GM23338 (cell line): Measurements from ENCODE around the gene LDAF1.

ENCODE experiments used
- EZH2 ChIP-seq: fragments of 200-600 bp; sonication (generic); IDR thresholded peaks from one replicate; pipeline ENCODE4 v1.8.0; 2017; ENCODE audit warnings: antibody characterized with exemption, mild to moderate bottlenecking, low read depth; ENCODE audit not compliant: unreplicated experiment
- JUNB ChIP-seq: IDR thresholded peaks from one replicate; pipeline ENCODE4 v1.6.1; 2016; ENCODE audit warnings: antibody characterized with exemption; ENCODE audit not compliant: unreplicated experiment
- POLR2AphosphoS5 ChIP-seq: IDR thresholded peaks from 2 replicates; pipeline ENCODE4 v1.6.1; 2016; ENCODE audit warnings: antibody characterized with exemption, low read depth
- TF ChIP-seq, protein P1 (sequence below), 2 experiments: fragments of 200-600 bp in 1 of 2; sonication (generic) in 1 of 2; conservative IDR thresholded peaks; 2 replicates each; pipeline versions ENCODE4 v1.5.1 to v1.6.1; 2016 to 2017; ENCODE audit warnings: antibody characterized with exemption in 2 of 2, low read depth in 2 of 2, mild to moderate bottlenecking in 2 of 2, moderate library complexity in 1 of 2

DNA sequence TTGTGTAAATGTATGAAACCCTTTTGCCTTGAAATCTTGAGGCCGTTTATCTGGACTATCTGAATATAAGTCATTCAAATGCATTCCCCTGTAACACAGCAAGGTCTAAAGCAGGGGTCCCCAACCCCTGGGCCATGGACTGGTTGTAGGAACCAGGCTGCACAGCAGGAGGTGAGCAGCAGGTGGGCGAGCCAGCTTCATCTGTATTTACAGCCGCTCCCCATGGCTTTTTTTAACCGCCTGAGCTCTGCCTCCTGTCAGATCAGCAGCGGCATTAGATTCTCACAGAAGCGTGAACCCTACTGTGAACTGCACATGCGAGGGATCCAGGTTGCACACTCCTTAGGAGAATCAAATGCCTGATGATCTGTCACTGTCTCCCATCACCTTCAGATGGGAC lies 32.0 kb upstream of the LDAF1 start:
- TF ChIP-seq POLR2AphosphoS5 (no peak), JUNB (no peak), EZH2 (no peak)
- TF ChIP-seq, protein P1, sequence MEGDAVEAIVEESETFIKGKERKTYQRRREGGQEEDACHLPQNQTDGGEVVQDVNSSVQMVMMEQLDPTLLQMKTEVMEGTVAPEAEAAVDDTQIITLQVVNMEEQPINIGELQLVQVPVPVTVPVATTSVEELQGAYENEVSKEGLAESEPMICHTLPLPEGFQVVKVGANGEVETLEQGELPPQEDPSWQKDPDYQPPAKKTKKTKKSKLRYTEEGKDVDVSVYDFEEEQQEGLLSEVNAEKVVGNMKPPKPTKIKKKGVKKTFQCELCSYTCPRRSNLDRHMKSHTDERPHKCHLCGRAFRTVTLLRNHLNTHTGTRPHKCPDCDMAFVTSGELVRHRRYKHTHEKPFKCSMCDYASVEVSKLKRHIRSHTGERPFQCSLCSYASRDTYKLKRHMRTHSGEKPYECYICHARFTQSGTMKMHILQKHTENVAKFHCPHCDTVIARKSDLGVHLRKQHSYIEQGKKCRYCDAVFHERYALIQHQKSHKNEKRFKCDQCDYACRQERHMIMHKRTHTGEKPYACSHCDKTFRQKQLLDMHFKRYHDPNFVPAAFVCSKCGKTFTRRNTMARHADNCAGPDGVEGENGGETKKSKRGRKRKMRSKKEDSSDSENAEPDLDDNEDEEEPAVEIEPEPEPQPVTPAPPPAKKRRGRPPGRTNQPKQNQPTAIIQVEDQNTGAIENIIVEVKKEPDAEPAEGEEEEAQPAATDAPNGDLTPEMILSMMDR (conservative IDR thresholded peaks at IDR 0.05; ENCODE audit: low read depth in 2 of 2): no peak
